Endothelial cell of umbilical vein (primary cell): ENCODE results near the gene PCDH9. TPM values are rescaled to one million over a fixed set of nuclear protein-coding genes. Genes with fewer than 3 reads are reported as not detected.

Experiments
- BruUV-seq: library from RNA; stranded (reverse); fragments of 400-500 nt; replicated peaks from 2 replicates; lab custom pipeline; 2021; lab: Mats Ljungman, UMichigan
- CTCF ChIA-PET: fragments of 300-600, 350-600 bp; sonication (Branson Sonifier 250); formaldehyde crosslinking; loops from one replicate; lab custom pipeline; 2021; ENCODE audit warnings: antibody characterized with exemption, inconsistent platforms; lab: Charles Lee
- POLR2A ChIA-PET: fragments of 300-600, 350-600 bp; sonication (Branson Sonifier 250); formaldehyde crosslinking; loops from one replicate; lab custom pipeline; 2021; ENCODE audit warnings: antibody characterized with exemption, inconsistent platforms; lab: Charles Lee
- DNase-seq: peaks from one replicate; pipeline ENCODE4 v3.0.0-alpha.2; 2011; ENCODE audit warnings: low read depth, low spot score
- FAIRE-seq: peaks from 2 replicates; lab custom pipeline; 2011; peaks lifted over from hg19 to GRCh38; lab: Jason Lieb, UNC
- H2AFZ ChIP-seq: 2 replicates; pipeline ENCODE4 v1.6.0; 2012; ENCODE audit warnings: low read depth, low read length, control low read depth, inconsistent platforms
- H3K27ac ChIP-seq: 2 replicates; pipeline ENCODE4 v1.5.1; 2011; ENCODE audit warnings: low read depth, mild to moderate bottlenecking, control low read depth, low read length, moderate library complexity; ENCODE audit not compliant: insufficient read depth
- H3K27me3 ChIP-seq, 2 experiments: 2 replicates each; pipeline versions ENCODE4 v1.6.0 to v1.6.1; 2011; ENCODE audit warnings: low read length in 2 of 2, mixed read lengths in 1 of 2; ENCODE audit not compliant: control insufficient read depth in 2 of 2, insufficient read depth in 2 of 2
- H3K36me3 ChIP-seq, 2 experiments: 2 replicates in 1 of 2; 3 replicates in 1 of 2; pipeline ENCODE4 v1.5.1; 2011; ENCODE audit warnings: low read length in 2 of 2, mild to moderate bottlenecking in 1 of 2, moderate library complexity in 1 of 2; ENCODE audit not compliant: control insufficient read depth in 2 of 2, insufficient read depth in 2 of 2; ENCODE audit errors: extremely low read depth in 1 of 2
- H3K4me1 ChIP-seq: 3 replicates; pipeline ENCODE4 v1.5.1; 2011; ENCODE audit warnings: mild to moderate bottlenecking, low read length; ENCODE audit not compliant: control insufficient read depth, insufficient read depth; ENCODE audit errors: extremely low read depth
- H3K4me2 ChIP-seq: 2 replicates; pipeline ENCODE4 v1.6.1; 2011; ENCODE audit warnings: low read length, control low read depth, mixed read lengths; ENCODE audit not compliant: insufficient read depth
- H3K4me3 ChIP-seq, 3 experiments: fragments of 200-600 bp in 1 of 3; sonication (generic), shearing (Covaris generic) in 1 of 3; replicated peaks in 1 of 3; 2 replicates each; pipeline ENCODE4 v1.5.1; 2011 to 2016; ENCODE audit warnings: control low read depth in 3 of 3, low read length in 3 of 3, mild to moderate bottlenecking in 2 of 3, inconsistent platforms in 1 of 3, low read depth in 1 of 3, moderate library complexity in 1 of 3; ENCODE audit not compliant: insufficient read depth in 1 of 3
- H3K79me2 ChIP-seq: 2 replicates; pipeline ENCODE4 v1.6.0; 2012; ENCODE audit warnings: low read length, inconsistent platforms; ENCODE audit not compliant: control insufficient read depth, insufficient read depth
- H3K9ac ChIP-seq: replicated peaks from 2 replicates; pipeline ENCODE3; 2011; ENCODE audit warnings: low read length, control low read depth; ENCODE audit not compliant: insufficient read depth; ENCODE audit errors: extremely low read depth
- H3K9me1 ChIP-seq: replicated peaks from 3 replicates; pipeline ENCODE4 v1.6.0; 2011; ENCODE audit warnings: mild to moderate bottlenecking, low read length; ENCODE audit not compliant: control insufficient read depth, insufficient read depth; ENCODE audit errors: extremely low read depth
- H3K9me3 ChIP-seq: replicated peaks from 2 replicates; pipeline ENCODE4 v1.5.1; 2012; ENCODE audit warnings: low read length, inconsistent platforms; ENCODE audit not compliant: control insufficient read depth, insufficient read depth
- H4K20me1 ChIP-seq: replicated peaks from 2 replicates; pipeline ENCODE3; 2011; ENCODE audit warnings: mild to moderate bottlenecking, low read length; ENCODE audit not compliant: control insufficient read depth, insufficient read depth; ENCODE audit errors: extremely low read depth
- EZH2 ChIP-seq: IDR thresholded peaks from 2 replicates; pipeline ENCODE4 v1.6.1; 2012; ENCODE audit warnings: borderline replicate concordance, low read depth, mild to moderate bottlenecking, moderate library complexity, low read length, inconsistent platforms; ENCODE audit not compliant: severe bottlenecking
- FOS ChIP-seq: IDR thresholded peaks from 2 replicates; pipeline ENCODE4 v1.6.1; 2011; ENCODE audit warnings: mild to moderate bottlenecking, low read length, moderate library complexity, borderline replicate concordance; ENCODE audit not compliant: insufficient read depth
- GATA2 ChIP-seq: IDR thresholded peaks from 2 replicates; pipeline ENCODE4 v1.7.0; 2011; ENCODE audit warnings: low read depth, mild to moderate bottlenecking, moderate library complexity, mixed read lengths, low read length; ENCODE audit not compliant: insufficient read length, insufficient read depth
- JUN ChIP-seq: IDR thresholded peaks from 2 replicates; pipeline ENCODE4 v1.6.1; 2011; ENCODE audit warnings: borderline replicate concordance, low read depth; ENCODE audit not compliant: insufficient read length, insufficient read depth
- MYC ChIP-seq: IDR thresholded peaks from one replicate; pipeline ENCODE4 v1.6.1; 2011; ENCODE audit warnings: mild to moderate bottlenecking, low read depth, low read length
- POLR2A ChIP-seq: IDR thresholded peaks from 2 replicates; pipeline ENCODE4 v1.6.1; 2012; ENCODE audit warnings: low read depth, mild to moderate bottlenecking, control low read depth, low read length
- POLR2AphosphoS5 ChIP-seq: IDR thresholded peaks from 2 replicates; pipeline ENCODE4 v1.6.1; 2012; ENCODE audit warnings: low read depth, mild to moderate bottlenecking, control low read depth, low read length, moderate library complexity; ENCODE audit not compliant: insufficient read depth
- dilution Hi-C: fragments of 300-500 bp; cut with MboI; formaldehyde crosslinking; loops from one replicate; pipeline ENCODE4 v1.15.0; 2019; ENCODE audit warnings: low sequenced_read_pairs; ENCODE audit not compliant: extremely low pct_ligation_motif_present
- intact Hi-C: fragments of 100-400 bp; cut with micrococcal nuclease; formaldehyde crosslinking; loops from one replicate; pipeline ENCODE4 v1.10.0; 2022
- polyA plus RNA-seq, 4 experiments: library from polyadenylated mRNA; depleted of rRNA in 3 of 4; stranded (reverse) in 3 of 4; unstranded in 1 of 4; fragments of >200 nt; gene quantifications; 2 replicates each; pipeline versions ENCODE4 v1.2.1 to v1.2.3, GENCODE V29; 2011 to 2012; ENCODE audit warnings: missing spikeins in 1 of 4
- total RNA-seq: library from RNA; stranded (reverse); gene quantifications from 2 replicates; pipeline ENCODE4 v1.2.3, GENCODE V29; 2021
- TF ChIP-seq, protein P1 (sequence below): IDR thresholded peaks from 2 replicates; pipeline ENCODE4 v1.6.1; 2011; ENCODE audit not compliant: insufficient read depth, insufficient read length
- TF ChIP-seq, protein P2 (sequence below), 2 donors: IDR thresholded peaks; 1 replicate in 1 of 2; 2 replicates in 1 of 2; pipeline ENCODE4 v1.5.1; 2011; ENCODE audit warnings: low read length in 2 of 2, mild to moderate bottlenecking in 2 of 2, moderate library complexity in 2 of 2, control low read depth in 1 of 2, inconsistent platforms in 1 of 2, low read depth in 1 of 2; ENCODE audit not compliant: insufficient read depth in 1 of 2; ENCODE audit errors: extremely low read depth in 1 of 2

Gene PCDH9
- total and polyA plus RNA-seq, 2 donors (not counting 3 experiments of a cell fraction or from before 2014, with no cell fraction given): 1.1 to 5.2 TPM

DNA sequence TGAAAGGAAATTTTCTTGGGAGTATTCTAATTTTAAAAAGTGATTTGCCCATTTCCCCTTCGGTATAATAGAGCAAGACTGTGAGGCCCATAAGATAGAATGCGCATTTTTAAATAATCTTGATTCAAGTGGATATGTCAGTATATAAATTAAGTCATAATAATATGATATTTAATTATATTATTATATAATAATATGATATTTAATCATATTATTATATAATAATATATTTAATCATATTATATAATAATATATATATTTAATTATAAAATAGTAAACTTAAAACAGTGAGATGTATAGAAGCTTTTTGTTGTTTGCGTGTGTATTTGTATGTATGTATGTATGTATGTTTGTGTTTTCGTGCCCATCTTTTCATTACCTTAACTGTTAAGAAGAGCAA is 682.5 kb downstream of the PCDH9 start:
- Histone ChIP-seq H3K9me3 (no peaks in the 10 kb centered on the region), H3K9me1 (no peaks in the 10 kb centered on the region), H3K4me2 (no peak overlapping the region), H4K20me1 (no peaks in the 10 kb centered on the region), H3K79me2 (no peaks in the 10 kb centered on the region), H3K27ac (no peak overlapping the region), H2AFZ (no peak overlapping the region), H3K9ac (no peak overlapping the region), H3K4me1 (no peaks in the 10 kb centered on the region), H3K36me3 (no peaks in the 10 kb centered on the region), H3K4me3 (no peak overlapping the region), H3K27me3 (no peaks in the 10 kb centered on the region)
- intact Hi-C loops (no loop called here), dilution Hi-C loops (no loop called here)
- no TSS peak for BruUV-seq
- POLR2A ChIA-PET: no interaction called here
- CTCF ChIA-PET: no interaction called here
- DNase-seq: no peak
- TF ChIP-seq POLR2AphosphoS5: no peak
- no peak for TF ChIP-seq GATA2
- TF ChIP-seq, protein P1, sequence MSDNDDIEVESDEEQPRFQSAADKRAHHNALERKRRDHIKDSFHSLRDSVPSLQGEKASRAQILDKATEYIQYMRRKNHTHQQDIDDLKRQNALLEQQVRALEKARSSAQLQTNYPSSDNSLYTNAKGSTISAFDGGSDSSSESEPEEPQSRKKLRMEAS: no peak
- TF ChIP-seq MYC: no peak
- no peak for TF ChIP-seq EZH2
- no peak for TF ChIP-seq JUN
- TF ChIP-seq FOS: no peak
- TF ChIP-seq, protein P2, sequence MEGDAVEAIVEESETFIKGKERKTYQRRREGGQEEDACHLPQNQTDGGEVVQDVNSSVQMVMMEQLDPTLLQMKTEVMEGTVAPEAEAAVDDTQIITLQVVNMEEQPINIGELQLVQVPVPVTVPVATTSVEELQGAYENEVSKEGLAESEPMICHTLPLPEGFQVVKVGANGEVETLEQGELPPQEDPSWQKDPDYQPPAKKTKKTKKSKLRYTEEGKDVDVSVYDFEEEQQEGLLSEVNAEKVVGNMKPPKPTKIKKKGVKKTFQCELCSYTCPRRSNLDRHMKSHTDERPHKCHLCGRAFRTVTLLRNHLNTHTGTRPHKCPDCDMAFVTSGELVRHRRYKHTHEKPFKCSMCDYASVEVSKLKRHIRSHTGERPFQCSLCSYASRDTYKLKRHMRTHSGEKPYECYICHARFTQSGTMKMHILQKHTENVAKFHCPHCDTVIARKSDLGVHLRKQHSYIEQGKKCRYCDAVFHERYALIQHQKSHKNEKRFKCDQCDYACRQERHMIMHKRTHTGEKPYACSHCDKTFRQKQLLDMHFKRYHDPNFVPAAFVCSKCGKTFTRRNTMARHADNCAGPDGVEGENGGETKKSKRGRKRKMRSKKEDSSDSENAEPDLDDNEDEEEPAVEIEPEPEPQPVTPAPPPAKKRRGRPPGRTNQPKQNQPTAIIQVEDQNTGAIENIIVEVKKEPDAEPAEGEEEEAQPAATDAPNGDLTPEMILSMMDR (IDR thresholded peaks at IDR 0.05; ENCODE audit: extremely low read depth in 1 of 2, insufficient read depth in 1 of 2, low read depth in 1 of 2, low read length in 2 of 2): no peak
- no peak for TF ChIP-seq POLR2A
- no peak for FAIRE-seq
